AG20443 (cell line): ENCODE measurements around the gene CLPTM1L.
"Not testable (repeated sequence)": the region's sequence is repeated elsewhere in the genome, so short reads cannot be mapped to it uniquely, and the experiment has no call there.

Source experiments
- DNase-seq: peaks from one replicate; pipeline ENCODE4 v3.0.0; 2012; ENCODE audit warnings: low spot score, mixed read lengths

Gene CLPTM1L

GRCh38 chr5:1276930-1277329 lies 68.0 kb downstream of the CLPTM1L start:
- DNase-seq: no peak

GRCh38 chr5:1275397-1276391 lies 69.2 kb downstream of the CLPTM1L start:
- DNase-seq: not testable (repeated sequence)

- no peak for DNase-seq
Observed at GRCh38 chr5:1274471-1274870, 70.4 kb downstream of the CLPTM1L start.

GRCh38 chr5:1273745-1274144 lies 71.2 kb downstream of the CLPTM1L start:
- no peak for DNase-seq

GRCh38 chr5:1272201-1272600 lies 72.7 kb downstream of the CLPTM1L start:
- no peak for DNase-seq

- DNase-seq: no peak
Observed at GRCh38 chr5:1270933-1271914, 73.7 kb downstream of the CLPTM1L start.

GRCh38 chr5:1270426-1270825 lies 74.5 kb downstream of the CLPTM1L start:
- DNase-seq: no peak

- no peak for DNase-seq
Observed at GRCh38 chr5:1268666-1269065, 76.2 kb downstream of the CLPTM1L start.

GRCh38 chr5:1268056-1268455 lies 76.8 kb downstream of the CLPTM1L start:
- DNase-seq: no peak
